ENCODE measurements around the gene ROR2. TPM values are rescaled to one million over a fixed set of nuclear protein-coding genes. Genes with fewer than 3 reads are reported as not detected.

Gene ROR2
- total RNA-seq, 4 donors from 2014 or later, result 1.8 to 4.2 (median 2.7) TPM

DNA sequence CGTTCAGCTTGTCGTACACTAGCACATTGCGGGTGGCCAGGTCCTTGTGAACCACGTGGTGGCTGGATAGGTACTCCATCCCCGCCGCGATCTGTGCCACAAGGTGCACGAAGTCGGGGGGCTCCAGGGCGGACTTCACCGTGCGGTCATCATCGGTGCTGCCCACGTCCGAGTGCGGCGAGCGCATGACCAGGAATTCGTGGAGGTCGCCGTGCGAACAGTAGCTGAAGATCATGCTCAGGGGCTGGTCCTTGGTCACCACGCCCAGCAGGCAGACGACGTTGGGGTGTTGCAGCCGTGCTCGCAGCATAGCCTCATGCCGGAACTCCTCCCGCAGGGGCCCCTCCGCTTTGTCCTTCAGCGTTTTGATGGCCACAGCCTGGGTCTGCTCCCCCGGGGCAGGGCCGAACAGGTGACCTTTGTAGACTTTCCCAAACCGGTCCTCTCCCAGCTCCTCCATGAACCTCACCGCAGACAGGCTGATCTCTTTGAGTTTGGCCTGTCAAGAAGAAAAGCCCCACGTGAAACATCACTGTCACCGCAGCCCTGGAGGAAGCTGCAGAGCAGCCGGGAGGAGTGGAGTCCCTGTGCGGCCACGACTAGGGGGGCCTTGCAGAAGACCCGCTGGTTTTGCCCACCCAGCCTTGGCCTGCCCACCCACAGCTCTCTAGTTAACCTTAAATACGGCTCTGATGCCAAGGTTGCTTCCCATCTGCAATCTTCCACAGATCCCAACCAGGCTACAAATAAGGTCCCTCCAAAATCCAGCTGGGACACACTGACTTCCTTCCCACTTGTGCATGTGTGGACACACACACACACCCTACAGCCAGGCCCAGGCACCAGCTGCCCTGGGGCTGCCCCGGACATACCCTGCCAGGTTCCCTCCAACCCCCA is 225.2 kb downstream of the ROR2 start:
- H3K27ac ChIP-seq, result no peak overlapping the region
- H3K27me3 ChIP-seq, result no peaks in the 10 kb centered on the region
- H3K36me3 ChIP-seq, result no peaks in the 10 kb centered on the region
- TF ChIP-seq, protein P1, sequence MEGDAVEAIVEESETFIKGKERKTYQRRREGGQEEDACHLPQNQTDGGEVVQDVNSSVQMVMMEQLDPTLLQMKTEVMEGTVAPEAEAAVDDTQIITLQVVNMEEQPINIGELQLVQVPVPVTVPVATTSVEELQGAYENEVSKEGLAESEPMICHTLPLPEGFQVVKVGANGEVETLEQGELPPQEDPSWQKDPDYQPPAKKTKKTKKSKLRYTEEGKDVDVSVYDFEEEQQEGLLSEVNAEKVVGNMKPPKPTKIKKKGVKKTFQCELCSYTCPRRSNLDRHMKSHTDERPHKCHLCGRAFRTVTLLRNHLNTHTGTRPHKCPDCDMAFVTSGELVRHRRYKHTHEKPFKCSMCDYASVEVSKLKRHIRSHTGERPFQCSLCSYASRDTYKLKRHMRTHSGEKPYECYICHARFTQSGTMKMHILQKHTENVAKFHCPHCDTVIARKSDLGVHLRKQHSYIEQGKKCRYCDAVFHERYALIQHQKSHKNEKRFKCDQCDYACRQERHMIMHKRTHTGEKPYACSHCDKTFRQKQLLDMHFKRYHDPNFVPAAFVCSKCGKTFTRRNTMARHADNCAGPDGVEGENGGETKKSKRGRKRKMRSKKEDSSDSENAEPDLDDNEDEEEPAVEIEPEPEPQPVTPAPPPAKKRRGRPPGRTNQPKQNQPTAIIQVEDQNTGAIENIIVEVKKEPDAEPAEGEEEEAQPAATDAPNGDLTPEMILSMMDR (IDR thresholded peaks at IDR 0.05), result no peak
- TF ChIP-seq EP300 (IDR thresholded peaks at IDR 0.05), result no peak
- no peak for TF ChIP-seq POLR2A (IDR thresholded peaks at IDR 0.05)
- no peak overlapping the region for H3K4me3 ChIP-seq
- no peak for DNase-seq (ENCODE audit: low spot score in 2 of 2)
- H3K9me3 ChIP-seq, result no peaks in the 10 kb centered on the region
- 94 to 95% methylated on average over 37 to 39 of the region's 43 CpGs for WGBS, 2 donors
- H3K4me1 ChIP-seq, result no peaks in the 10 kb centered on the region

DNA sequence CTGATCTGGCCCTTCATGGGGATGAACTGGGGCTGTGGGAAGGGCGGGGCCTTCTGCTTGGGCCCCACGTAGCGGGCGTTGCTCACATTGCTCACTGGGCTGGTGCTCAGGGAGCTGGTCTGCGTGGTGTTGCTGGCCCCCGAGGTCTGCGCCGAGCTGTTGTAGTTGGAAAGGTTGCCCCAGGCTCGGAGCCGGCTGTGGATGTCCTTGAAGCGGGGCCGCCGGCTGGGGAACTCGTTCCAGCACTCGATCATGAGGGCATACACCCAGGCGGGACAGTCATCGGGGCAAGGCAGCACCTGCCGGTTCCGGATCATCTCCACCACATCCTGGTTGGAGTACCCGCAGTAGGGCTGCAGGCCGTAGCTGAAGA is 226.0 kb downstream of the ROR2 start:
- no peak for DNase-seq (ENCODE audit: low spot score in 2 of 2)
- Histone ChIP-seq H3K27ac (no peak overlapping the region), H3K4me3 (no peak overlapping the region), H3K4me1 (no peaks in the 10 kb centered on the region), H3K36me3 (no peaks in the 10 kb centered on the region), H3K27me3 (no peaks in the 10 kb centered on the region), H3K9me3 (no peaks in the 10 kb centered on the region)
- 91 to 96% methylated on average over 15 to 20 of the region's 21 CpGs for WGBS, 2 donors
- TF ChIP-seq EP300 (IDR thresholded peaks at IDR 0.05) (no peak), POLR2A (IDR thresholded peaks at IDR 0.05) (no peak)
- TF ChIP-seq, protein P1 (IDR thresholded peaks at IDR 0.05), result no peak

DNA sequence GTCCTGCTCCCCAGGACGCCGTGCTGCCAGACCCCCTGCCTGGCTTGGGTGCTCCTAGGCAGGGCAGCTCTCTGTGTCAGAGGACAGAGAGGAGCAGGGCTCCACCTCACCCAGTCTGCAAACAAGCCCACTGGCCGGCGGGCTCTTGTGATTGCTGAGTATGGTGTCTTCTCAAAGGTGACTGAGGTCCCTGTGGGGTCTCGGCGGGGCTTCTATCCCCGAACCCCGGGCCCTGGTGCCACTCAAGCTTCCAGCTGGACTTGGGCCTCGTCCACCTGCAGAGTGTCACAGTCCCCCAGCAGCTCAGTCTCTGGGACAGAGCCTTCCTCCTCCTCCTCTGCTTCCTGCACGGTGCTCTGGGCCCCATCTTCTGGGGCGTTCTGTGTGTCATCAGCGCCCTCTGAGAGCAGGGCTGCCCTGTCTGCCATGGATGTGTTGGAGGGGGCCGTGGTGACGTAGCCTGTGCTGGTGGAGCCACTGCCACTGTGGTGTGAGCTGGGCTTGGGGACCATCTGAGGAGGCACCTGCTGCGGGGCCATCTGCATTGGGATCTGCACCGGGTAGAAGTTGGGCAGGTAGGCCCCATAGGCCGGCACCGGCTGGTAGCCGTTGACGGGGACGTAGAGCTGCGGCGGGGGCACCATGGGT is 226.5 kb downstream of the ROR2 start:
- no peaks in the 10 kb centered on the region for H3K9me3 ChIP-seq
- no peak for TF ChIP-seq EP300 (IDR thresholded peaks at IDR 0.05)
- TF ChIP-seq, protein P1 (IDR thresholded peaks at IDR 0.05), result no peak
- TF ChIP-seq POLR2A (IDR thresholded peaks at IDR 0.05), result no peak
- no peak overlapping the region for H3K27ac ChIP-seq
- H3K4me1 ChIP-seq, result no peaks in the 10 kb centered on the region
- no peaks in the 10 kb centered on the region for H3K36me3 ChIP-seq
- no peaks in the 10 kb centered on the region for H3K27me3 ChIP-seq
- DNase-seq (ENCODE audit: low spot score in 2 of 2), result no peak
- WGBS, 2 donors, result 82 to 88% methylated on average over 20 to 22 of the region's 23 CpGs
- H3K4me3 ChIP-seq, result no peak overlapping the region

DNA sequence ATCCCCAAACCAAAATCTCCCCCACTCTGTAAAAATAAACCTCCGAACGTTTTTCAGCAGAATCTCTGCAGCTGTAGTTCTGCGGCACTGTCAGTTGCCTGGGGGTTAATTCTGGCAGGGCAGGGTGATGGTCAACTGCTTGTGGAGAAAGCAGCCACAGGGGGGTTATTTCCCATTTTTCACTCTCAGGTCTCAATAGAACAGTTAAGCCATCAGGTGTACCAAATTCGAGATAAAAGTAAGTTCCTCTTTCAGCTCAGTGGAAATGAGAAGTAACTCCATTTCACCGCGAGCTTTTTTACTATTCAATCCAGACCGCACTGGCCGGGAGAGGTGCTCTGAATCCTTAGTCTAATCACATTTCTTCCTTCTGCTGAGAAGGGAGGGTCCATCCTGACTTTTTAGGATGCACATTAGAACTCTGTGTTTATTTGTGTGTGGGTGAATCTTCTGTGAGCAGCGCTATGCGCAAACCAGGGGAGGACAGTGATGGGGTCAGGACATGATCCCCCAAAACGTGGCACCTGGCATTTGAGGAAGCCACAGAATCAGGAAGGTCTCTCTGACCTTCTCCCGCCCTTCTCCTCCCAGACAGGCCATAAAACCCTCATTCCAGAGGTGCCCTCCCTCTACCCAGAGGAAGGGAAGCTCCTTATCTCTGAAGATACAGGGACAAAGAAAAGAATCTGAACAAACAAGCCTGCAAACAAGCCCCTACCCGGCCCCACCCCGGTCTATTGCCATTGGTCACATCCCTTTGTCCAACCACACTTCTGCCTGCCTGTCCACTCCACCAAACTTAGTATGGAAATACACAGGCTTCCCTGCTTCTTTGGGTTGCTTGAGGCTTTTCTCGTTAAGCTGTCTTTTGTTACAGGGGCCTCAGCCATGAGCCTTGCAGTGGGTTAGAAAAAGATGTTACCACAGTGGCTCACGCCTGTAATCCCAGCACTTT is 229.0 kb downstream of the ROR2 start:
- Histone ChIP-seq H3K4me3 (no peak overlapping the region), H3K9me3 (peaks cover 0 to 11% (median 0%) of the 10 kb centered on the region in 4 donors), H3K4me1 (no peaks in the 10 kb centered on the region), H3K27me3 (peaks cover 0 to 6% of the 10 kb centered on the region in 2 donors), H3K27ac (no peak overlapping the region), H3K36me3 (no peaks in the 10 kb centered on the region)
- DNase-seq (ENCODE audit: low spot score in 2 of 2), result no peak
- TF ChIP-seq, protein P1 (IDR thresholded peaks at IDR 0.05), result no peak
- TF ChIP-seq POLR2A (IDR thresholded peaks at IDR 0.05) (no peak), EP300 (IDR thresholded peaks at IDR 0.05) (no peak)
- WGBS, 2 donors, result 53 to 54% methylated on average over 16 of the region's 16 CpGs
